Activated naive CD4-positive, alpha-beta T cell treated with anti-CD3 and anti-CD28 coated beads for 36 hours (primary cell): Measurements from ENCODE around the gene ASB6. TPM values are rescaled to one million over a fixed set of nuclear protein-coding genes. Genes with fewer than 3 reads are reported as not detected.

Source experiments
- total RNA-seq, 2 experiments: library from RNA; stranded (reverse); gene quantifications; one replicate each; pipeline ENCODE4 v1.2.3, GENCODE V29; 2021

The ASB6 gene
- total RNA-seq, 2 experiments from 2014 or later, result 13.0 to 13.8 TPM

Other genes with a start within 250 kb of the ASB6 start
- gene C9orf50, start 21.1 kb downstream of the ASB6 start, total RNA-seq, result not detected
- gene NTMT1, start 16.0 kb downstream of the ASB6 start, total RNA-seq, result 10 to 100 TPM; 58.6 to 59.3 TPM
- under 1 TPM; 0.69 to 0.83 TPM for gene PRRX2, start 23.5 kb upstream of the ASB6 start, total RNA-seq
- under 1 TPM; 0.31 to 0.44 TPM for gene PTGES, start 110.9 kb upstream of the ASB6 start, total RNA-seq
- 10 to 100 TPM; 18.8 to 21.3 TPM for gene TOR1B, start 161.0 kb upstream of the ASB6 start, total RNA-seq
- 10 to 100 TPM; 26.2 to 28.2 TPM for gene TOR1A, start 182.0 kb upstream of the ASB6 start, total RNA-seq
- gene C9orf78, start 193.1 kb upstream of the ASB6 start, total RNA-seq, result 10 to 100 TPM; 45.3 to 45.7 TPM
- gene USP20, start 193.3 kb upstream of the ASB6 start, total RNA-seq, result 10 to 100 TPM; 54.7 to 54.9 TPM